ENCODE measurements around the gene SHANK3. TPM values are rescaled to one million over a fixed set of nuclear protein-coding genes. Genes with fewer than 3 reads are reported as not detected.
A peak's percentile ranks its signal among the peaks of the same experiment; 100 is the strongest.
"Not testable (repeated sequence)": the region's sequence is repeated elsewhere in the genome, so short reads cannot be mapped to it uniquely, and the experiment has no call there.

SHANK3 gene
- 0.98 and 1.2 TPM in 2 replicates for total RNA-seq (2014; rRNA removed; shearing (Covaris generic))
- 1.6 and 2.6 TPM in 2 replicates for polyA plus RNA-seq (2014; cell fraction: nucleus; rRNA removed)

DNA sequence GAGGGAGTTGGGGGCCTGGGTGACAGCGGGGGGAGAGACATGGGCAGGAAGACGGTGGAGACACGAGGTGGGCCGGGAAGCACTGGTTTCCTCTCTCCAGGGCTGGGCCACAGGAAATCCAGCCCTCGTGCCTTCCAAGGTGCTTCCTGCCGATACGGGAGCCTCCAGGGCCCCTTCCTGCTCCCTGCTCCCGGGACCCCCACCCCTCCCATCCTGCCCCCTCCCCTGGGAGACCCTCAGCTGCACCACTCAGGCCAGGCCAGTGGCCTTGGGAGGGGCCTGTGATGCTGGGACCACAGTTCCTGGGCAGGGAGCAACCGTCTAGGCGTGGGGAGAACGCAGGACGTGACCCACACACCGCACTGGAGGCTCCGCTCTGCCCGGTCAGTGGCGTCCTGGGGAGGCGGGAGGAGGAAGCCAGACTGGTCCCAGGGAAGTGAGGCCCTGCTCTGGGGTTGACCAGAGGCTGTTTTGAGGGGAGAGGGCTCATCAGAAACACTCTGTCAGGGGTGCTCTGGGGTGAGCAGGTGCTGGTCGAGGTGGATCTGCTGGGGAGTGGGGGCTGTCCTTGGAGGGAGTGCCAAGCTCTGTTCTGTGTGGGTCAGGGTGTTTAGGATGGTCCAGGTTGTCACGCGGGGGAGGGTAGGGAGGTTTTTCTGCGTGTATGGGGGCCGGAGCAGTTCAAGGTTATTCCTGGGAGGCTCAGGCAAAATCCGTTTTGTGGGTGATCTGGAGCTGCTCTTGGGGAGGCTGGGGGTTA lies at the start of gene SHANK3:
TSS of gene SHANK3 (plus strand) at position 353 of the 760 bp plus-strand sequence.
- DNase-seq (ENCODE audit: extremely low read depth, low read depth) = no peak

GRCh38 chr22:50624347-50625130 lies 48.1 kb upstream of the SHANK3 start:
- DNase-seq (ENCODE audit: extremely low read depth, low read depth) = no peak

- no peak for DNase-seq (ENCODE audit: extremely low read depth, low read depth)
These were observed 47.5 kb upstream of the SHANK3 start for GRCh38 chr22:50625131-50625567.

GRCh38 chr22:50625568-50626313 lies 46.9 kb upstream of the SHANK3 start:
- DNase-seq (ENCODE audit: extremely low read depth, low read depth) = no peak

- no peak for DNase-seq (ENCODE audit: extremely low read depth, low read depth)
These were observed 46.2 kb upstream of the SHANK3 start for GRCh38 chr22:50626314-50626849.

DNA sequence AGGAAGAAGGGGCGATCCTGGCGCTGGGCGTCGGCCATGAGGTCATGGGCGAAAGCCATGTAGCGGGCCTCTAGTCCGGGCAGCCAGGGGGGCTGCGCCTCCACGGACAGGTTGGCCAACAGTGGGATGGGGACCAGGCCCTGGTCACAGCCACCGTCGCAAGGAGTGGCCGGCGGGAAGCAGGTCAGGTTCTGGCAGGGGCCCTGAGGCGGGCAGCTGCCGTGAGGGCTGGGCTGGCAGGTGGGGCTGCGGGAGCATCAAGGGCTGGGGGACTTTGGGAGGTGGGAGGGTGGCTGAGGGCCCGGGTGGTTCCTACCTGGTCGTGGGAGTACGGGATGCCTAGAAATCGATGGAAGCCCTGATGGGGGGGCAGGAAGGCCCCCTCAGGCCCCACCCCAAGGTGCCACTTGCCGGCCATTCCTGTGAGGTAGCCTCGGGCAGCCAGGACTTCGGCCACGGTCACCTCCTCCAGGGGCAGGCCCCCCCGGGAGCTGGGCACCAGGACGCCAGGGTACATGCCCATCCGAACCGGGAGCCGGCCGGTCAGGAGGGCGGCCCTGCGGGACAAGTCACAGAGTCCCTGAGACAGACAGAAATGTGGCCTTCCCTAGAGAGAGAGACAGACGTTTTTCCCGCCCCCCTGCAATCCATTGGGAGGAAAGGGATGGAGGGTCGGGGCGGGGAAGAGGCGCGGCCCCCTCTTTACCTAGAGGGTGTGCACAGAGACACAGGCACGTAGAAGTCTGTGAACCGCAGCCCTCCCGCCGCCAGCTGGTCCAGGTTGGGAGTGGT lies 45.6 kb upstream of the SHANK3 start:
- DNase-seq (ENCODE audit: extremely low read depth, low read depth) = no peak

DNA sequence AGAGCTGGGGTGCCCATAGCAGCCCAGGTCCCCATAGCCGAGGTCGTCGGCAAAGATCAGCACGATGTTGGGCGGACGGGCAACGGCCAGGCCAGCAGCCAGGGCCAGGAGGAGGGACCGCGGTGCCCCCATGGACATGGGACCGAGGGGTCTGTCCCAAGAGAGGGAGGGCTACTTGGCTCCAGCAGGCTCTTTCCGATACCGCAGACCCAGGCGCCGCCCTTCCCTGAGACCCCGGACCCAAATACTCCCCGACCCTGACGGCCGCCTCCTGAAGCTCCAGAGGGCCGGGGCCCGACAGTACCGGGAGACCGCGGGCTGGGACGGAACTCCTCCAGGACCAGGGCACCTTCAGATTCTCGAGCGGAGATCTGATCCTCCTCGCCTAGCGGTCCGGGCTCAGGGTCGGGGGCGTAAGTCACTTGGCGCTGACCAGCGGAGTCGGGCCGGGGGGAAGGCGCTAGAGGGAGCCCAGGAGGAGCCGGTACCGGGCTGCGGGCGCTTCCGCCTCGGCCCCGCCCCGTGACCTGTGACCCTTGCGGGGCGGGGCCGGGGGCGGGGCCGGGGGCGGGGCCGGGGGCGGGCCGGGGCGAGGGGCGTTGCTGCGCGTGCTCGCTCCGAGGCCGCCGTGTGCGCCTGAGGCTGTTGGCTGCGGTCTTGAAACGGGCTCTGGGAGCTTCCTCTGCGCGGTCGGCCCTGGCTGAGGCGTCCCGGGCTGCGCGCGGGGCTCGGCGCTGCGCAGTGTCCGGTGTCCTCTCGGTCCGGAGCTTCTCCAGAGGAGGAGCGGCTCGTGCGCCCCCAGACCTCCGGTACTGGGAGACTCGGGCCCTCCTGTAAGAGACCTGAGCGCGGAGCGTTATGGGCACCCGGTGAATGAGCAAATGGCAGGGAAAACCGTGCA lies 44.7 kb upstream of the SHANK3 start, which contains the start of gene ARSA:
TSS of gene ARSA (minus strand) at position 511 of the 901 bp plus-strand sequence. CDS start at position 138, 373 bp downstream.
- peak; percentile 74 for DNase-seq (ENCODE audit: extremely low read depth, low read depth)

GRCh38 chr22:50628543-50629134 lies 44.0 kb upstream of the SHANK3 start:
- no peak for DNase-seq (ENCODE audit: extremely low read depth, low read depth)

GRCh38 chr22:50630376-50630775 lies 42.2 kb upstream of the SHANK3 start:
- DNase-seq (ENCODE audit: extremely low read depth, low read depth) = no peak

DNA sequence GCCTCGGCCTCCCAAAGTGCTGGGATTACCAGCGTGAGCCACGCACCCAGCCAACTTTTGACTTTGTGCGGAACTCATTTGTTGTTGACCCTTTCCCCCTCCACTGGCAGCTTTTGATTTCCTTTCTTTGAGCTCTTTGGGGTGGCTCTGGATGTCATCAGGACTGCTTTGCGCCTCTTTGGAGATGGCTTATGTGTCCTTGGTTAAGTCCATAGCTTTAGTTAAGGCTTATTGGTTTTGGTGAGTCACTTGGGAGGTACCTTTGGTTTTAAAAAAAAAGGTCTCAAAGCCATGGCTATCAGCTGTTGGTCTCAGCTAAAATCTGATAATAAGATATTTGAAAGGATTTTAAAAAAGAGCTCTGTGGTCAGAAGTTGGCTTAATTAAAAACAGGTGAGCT lies 39.5 kb upstream of the SHANK3 start:
- DNase-seq (ENCODE audit: extremely low read depth, low read depth) = no peak

DNA sequence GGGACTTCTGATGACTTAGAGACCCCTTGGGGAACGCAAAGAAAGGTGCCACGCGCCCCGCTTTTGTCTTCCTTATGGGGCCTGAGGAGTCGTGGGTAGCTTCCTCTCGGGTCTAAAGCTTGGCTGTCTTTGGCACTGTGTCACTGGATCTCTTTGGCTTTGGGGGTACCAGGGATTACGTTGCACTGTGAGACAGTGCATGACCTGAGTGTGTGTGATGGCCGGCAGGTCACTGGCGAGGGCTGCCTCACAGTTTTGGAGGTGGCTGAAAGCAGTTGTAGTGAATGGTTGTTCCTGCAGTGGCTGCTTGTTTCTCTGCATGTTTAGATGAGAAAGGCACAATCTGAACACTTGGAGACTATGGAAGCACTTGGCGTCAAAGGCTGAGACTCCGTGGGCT lies 38.9 kb upstream of the SHANK3 start:
- DNase-seq (ENCODE audit: extremely low read depth, low read depth) = no peak

DNA sequence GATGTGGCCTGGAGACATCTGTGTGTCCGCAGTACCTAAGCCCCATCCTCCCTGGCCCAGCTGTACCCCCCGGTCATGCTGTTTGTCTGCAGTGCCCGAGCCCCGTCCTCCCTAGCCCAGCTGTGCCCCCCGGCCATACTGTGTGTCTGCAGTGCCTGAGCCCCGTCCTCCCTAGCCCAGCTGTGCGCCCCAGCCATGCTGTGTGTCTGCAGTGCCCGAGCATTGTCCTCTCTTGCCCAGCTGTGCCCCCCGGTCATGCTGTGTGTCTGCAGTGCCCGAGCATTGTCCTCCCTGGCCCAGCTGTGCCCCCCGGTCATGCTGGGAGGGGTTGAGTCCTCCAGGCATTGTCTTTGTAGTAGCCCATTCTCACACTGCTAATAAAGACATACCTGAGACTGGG lies 37.0 kb upstream of the SHANK3 start:
- no peak for DNase-seq (ENCODE audit: extremely low read depth, low read depth)

- DNase-seq (ENCODE audit: extremely low read depth, low read depth) = not testable (repeated sequence)
These were observed 32.3 kb upstream of the SHANK3 start for GRCh38 chr22:50640296-50640695.

- DNase-seq (ENCODE audit: extremely low read depth, low read depth) = no peak
These were observed 31.6 kb upstream of the SHANK3 start for GRCh38 chr22:50640857-50641647.

DNA sequence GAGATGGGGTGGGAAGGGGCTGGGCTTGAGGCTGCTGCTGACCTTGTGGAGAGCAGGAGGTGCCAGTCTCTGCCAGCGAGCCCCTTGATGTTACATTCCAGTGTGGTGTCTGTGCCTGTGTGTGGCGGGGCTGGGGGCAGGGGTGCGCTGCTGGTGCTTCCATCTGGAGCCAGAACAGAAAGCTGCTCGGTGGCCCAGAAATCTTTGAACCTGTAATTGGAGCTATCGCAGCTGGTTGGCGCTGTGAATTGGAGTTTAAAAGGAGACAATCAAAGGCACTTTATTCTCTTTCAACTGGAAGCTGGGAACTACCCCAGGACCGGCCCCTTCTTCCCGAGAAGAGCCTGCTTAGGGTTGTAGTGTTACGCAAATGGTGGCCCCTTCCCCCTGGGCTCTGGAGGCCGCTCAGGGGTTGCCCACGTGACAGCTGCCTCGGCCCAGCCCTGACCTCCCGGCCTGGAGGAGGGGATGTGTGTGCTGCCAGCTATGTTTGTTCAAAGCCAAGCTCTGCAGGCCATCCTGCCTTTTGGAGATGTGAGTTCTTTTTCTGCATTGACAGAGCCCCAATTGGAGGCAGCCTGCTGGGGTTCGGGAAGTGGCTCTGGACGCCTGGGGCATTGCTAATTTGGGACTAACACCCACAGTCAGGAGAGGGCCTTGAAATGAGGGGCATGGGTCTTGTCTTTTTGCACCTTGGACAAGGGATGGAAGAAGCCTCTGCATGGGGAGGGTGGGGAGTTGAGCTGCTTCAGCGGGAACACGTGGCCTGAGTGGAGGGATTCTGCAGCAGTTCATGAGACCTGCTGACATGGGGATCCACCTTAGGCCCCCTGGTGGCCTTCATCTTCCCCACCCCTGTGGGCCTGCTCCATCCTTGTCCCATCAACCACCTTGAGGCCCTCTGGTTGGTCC lies 30.7 kb upstream of the SHANK3 start:
- no peak for DNase-seq (ENCODE audit: extremely low read depth, low read depth)

- DNase-seq (ENCODE audit: extremely low read depth, low read depth) = not testable (repeated sequence)
These were observed 29.4 kb upstream of the SHANK3 start for GRCh38 chr22:50643021-50643820.
